HG03460 (cell line): Measurements from ENCODE around the gene DBNL.

Experiments
- ATAC-seq: cut with Tn5 transposase; IDR thresholded peaks from one replicate; pipeline ENCODE4 v1.9.1; 2021; ENCODE audit not compliant: unreplicated experiment

Gene DBNL

GRCh38 chr7:44042221-44042620 is 2.3 kb upstream of the DBNL start:
- no peak for ATAC-seq

GRCh38 chr7:44043902-44044301 is 600 bp upstream of the DBNL start:
- no peak for ATAC-seq

- ATAC-seq = no peak
Observed at GRCh38 chr7:44045226-44046014, 918 bp downstream of the DBNL start.

- ATAC-seq = peak; percentile 65
Observed at GRCh38 chr7:44046321-44047061, 2.0 kb downstream of the DBNL start.

GRCh38 chr7:44048031-44048795 is 3.7 kb downstream of the DBNL start:
- ATAC-seq = no peak

- ATAC-seq = no peak
Observed at GRCh38 chr7:44050121-44050914, 5.8 kb downstream of the DBNL start.

- no peak for ATAC-seq
Observed at GRCh38 chr7:44050915-44051560, 6.5 kb downstream of the DBNL start.

- ATAC-seq = no peak
Observed at GRCh38 chr7:44051611-44052220, 7.2 kb downstream of the DBNL start.

- no peak for ATAC-seq
Observed at GRCh38 chr7:44052771-44053365, 8.4 kb downstream of the DBNL start.

- no peak for ATAC-seq
Observed at GRCh38 chr7:44056681-44057080, 12.2 kb downstream of the DBNL start.

- ATAC-seq = no peak
Observed at GRCh38 chr7:44057181-44057848, 12.8 kb downstream of the DBNL start.

GRCh38 chr7:44057849-44058758 is 13.6 kb downstream of the DBNL start:
- no peak for ATAC-seq

- no peak for ATAC-seq
Observed at GRCh38 chr7:44058759-44059218, 14.3 kb downstream of the DBNL start.

GRCh38 chr7:44059219-44060090 is 15.0 kb downstream of the DBNL start:
- ATAC-seq = no peak

GRCh38 chr7:44060091-44060947 is 15.8 kb downstream of the DBNL start:
- ATAC-seq = no peak
